AG09319 (cell line): ENCODE data around the gene SHB.

Experiments used
- DNase-seq: peaks from one replicate; pipeline ENCODE4 v3.0.0-alpha.2; 2010; ENCODE audit warnings: low read depth; ENCODE audit errors: extremely low read depth
- CTCF ChIP-seq: IDR thresholded peaks from 2 replicates; pipeline ENCODE4 v1.5.1; 2011; ENCODE audit warnings: low read depth, mild to moderate bottlenecking, inconsistent platforms, low read length, moderate library complexity

The SHB gene

GRCh38 chr9:38094165-38094564, 25.1 kb upstream of the SHB start:
- no peak for TF ChIP-seq CTCF
- DNase-seq = no peak

GRCh38 chr9:38092656-38093055, 23.6 kb upstream of the SHB start:
- no peak for TF ChIP-seq CTCF
- DNase-seq = no peak

GRCh38 chr9:38092200-38092524, 23.1 kb upstream of the SHB start:
- no peak for DNase-seq
- TF ChIP-seq CTCF = no peak

- DNase-seq = no peak
- no peak for TF ChIP-seq CTCF
Measured at GRCh38 chr9:38091310-38092199, 22.5 kb upstream of the SHB start.

GRCh38 chr9:38090170-38090569, 21.1 kb upstream of the SHB start:
- DNase-seq = no peak
- TF ChIP-seq CTCF = no peak

- DNase-seq = no peak
Measured at GRCh38 chr9:38089387-38090165, 20.5 kb upstream of the SHB start.

More at GRCh38 chr9:38089387-38090165, 20.5 kb upstream of the SHB start:
- TF ChIP-seq CTCF = no peak
